ENCODE data around the gene PALLD.
A peak's percentile ranks its signal among the peaks of the same experiment; 100 is the strongest.

PALLD gene

DNA sequence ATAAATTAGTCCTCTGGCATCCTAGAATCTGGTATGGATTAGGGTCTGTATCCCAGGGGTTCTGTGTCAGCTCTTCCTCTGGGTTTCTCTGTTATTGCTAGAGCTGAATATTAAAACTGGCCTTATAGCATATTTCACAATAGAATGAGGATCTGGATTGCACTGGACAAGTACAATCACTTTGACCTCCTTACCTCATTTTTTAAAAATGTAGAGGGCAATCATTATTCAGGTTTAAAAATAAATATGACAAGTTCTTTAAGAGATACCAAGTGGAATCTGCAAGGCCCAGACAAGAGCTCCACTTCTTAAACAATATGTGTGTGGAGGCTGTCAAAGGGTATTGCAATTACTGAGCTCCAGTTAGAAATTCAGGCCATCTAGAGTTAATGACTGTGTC lies 1.4 kb downstream of the PALLD start:
- Histone ChIP-seq H3K27ac (no peak overlapping the region), H3K4me3 (no peak overlapping the region)
- no peak for TF ChIP-seq CTCF (IDR thresholded peaks at IDR 0.05)
- no peak for DNase-seq (ENCODE audit: low spot score)

DNA sequence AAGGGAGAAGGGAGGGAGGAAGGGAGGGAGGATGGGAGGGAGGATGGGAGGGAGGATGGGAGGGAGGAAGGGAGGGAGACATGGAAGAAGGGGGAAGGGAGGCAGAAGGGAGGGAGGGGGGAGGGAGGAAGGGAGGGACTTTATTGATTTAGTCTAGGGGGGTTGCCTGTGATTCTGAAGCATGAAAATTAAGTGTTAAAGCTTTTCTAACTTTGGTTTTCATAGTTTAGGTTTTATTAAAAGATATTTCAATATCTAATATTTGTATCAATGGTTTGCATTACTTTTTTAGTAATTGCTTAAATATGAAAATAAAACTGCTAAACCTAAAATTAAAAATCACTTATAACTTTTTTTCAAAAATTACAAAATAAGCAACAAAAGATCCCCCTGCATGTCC lies 2.4 kb downstream of the PALLD start:
- no peak for TF ChIP-seq CTCF (IDR thresholded peaks at IDR 0.05)
- H3K27ac ChIP-seq = no peak overlapping the region
- no peak for DNase-seq (ENCODE audit: low spot score)
- H3K4me3 ChIP-seq = no peak overlapping the region

DNA sequence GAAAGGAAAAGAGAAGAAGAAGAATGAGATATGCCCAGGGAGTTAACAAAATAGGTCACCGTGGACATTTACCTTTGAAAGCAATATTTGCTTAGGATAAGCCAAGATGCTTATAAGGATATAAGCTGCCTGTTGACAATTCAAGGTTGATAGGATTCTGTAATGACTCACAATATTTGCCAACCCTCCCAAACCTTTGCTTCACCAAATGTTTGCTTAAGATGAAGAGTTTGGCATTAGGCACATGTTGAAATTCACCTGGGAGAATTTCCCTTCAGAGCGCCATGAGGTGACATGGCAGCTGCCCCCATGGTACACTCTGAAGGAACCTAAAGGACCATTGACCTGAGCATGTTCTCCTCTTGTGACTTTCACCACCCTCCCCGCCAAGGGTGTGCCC lies 4.6 kb downstream of the PALLD start:
- no peak for TF ChIP-seq CTCF (IDR thresholded peaks at IDR 0.05)
- no peak for DNase-seq (ENCODE audit: low spot score)
- Histone ChIP-seq H3K4me3 (no peak overlapping the region), H3K27ac (no peak overlapping the region)

DNA sequence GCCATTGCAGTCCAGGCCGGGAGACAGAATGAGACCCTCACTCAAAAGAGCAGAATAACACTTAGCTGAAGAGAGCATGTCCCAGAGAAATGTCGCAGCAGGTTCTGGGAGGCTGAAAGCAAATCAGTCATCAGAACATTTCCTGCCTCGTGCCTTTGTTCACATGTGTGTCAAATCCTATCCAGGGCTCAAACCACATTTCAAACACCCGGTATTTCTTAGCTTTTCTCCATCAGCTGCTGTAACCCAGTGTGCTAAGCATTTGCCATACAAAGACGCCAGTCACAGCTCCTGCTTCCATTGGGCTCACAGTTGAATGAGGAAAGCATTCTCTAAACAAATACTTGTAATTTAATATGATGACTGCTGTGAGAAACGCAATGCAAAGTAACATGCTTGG lies 6.0 kb downstream of the PALLD start:
- TF ChIP-seq CTCF (IDR thresholded peaks at IDR 0.05) = no peak
- Histone ChIP-seq H3K4me3 (no peak overlapping the region), H3K27ac (no peak overlapping the region)
- DNase-seq (ENCODE audit: low spot score) = no peak

DNA sequence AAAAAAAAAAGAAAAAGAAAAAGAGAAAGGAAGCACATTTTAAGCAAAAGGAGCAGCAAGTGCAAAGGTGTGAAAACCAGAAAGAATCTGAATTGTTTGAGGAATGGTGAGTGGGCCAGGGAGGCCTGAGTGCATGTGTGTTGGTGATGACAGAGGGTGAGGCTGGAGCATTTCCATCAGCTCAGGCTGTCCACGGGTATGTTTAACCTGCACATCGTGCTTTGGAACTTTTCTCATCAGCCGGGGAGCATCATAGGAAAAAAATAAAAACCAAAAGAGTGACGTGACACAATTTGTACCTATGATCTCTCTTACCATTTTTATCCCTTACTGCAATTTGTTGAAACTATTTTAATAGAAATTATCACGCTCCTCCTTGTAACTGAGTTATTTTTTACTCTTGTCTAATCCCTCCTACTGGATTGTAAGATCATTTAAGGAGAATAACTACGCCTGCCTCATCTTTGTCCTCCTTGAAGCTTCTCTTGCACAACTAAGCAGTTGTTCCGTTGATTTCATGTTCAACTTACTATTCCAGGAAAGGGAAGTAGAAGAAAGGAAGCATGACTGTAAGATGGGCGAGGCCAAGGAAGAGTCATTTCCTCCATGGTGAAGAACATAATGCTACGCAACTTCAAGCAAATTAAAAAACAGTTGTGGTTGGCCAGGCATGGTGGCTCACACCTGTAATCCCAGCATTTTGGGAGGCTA lies 7.0 kb downstream of the PALLD start:
- TF ChIP-seq CTCF (IDR thresholded peaks at IDR 0.05) = no peak
- DNase-seq (ENCODE audit: low spot score) = no peak
- peak overlapping the region in 1 of 2 donors; percentile 50 for H3K27ac ChIP-seq
- no peak overlapping the region for H3K4me3 ChIP-seq

- no peak for TF ChIP-seq CTCF (IDR thresholded peaks at IDR 0.05)
- no peak overlapping the region for H3K4me3 ChIP-seq
- no peak overlapping the region for H3K27ac ChIP-seq
- no peak for DNase-seq (ENCODE audit: low spot score)
Measured at GRCh38 chr4:168504526-168504925, 7.7 kb downstream of the PALLD start.

- no peak for TF ChIP-seq CTCF (IDR thresholded peaks at IDR 0.05)
- no peak for DNase-seq (ENCODE audit: low spot score)
- H3K27ac ChIP-seq = no peak overlapping the region
- no peak overlapping the region for H3K4me3 ChIP-seq
Measured at GRCh38 chr4:168506014-168506413, 9.2 kb downstream of the PALLD start.

All from coronary artery (tissue), 2 donors.